Measurements from ENCODE around the gene PPP3CA.
A peak's percentile ranks its signal among the peaks of the same experiment; 100 is the strongest.

PPP3CA gene

GRCh38 chr4:101065346-101065745, 282.0 kb downstream of the PPP3CA start:
- DNase-seq (ENCODE audit: low spot score) (no peak), FAIRE-seq (no peak)

GRCh38 chr4:101064541-101065180, 282.7 kb downstream of the PPP3CA start:
- no peak for FAIRE-seq
- DNase-seq (ENCODE audit: low spot score): no peak

GRCh38 chr4:101055392-101055791, 291.9 kb downstream of the PPP3CA start:
- DNase-seq (ENCODE audit: low spot score) (no peak), FAIRE-seq (no peak)

- DNase-seq (ENCODE audit: low spot score) (no peak), FAIRE-seq (no peak)
Observed at GRCh38 chr4:101050837-101051205, 296.5 kb downstream of the PPP3CA start.

GRCh38 chr4:101050088-101050836, 297.1 kb downstream of the PPP3CA start:
- no peak for DNase-seq (ENCODE audit: low spot score)
- FAIRE-seq: no peak

- no peak for FAIRE-seq
Observed at GRCh38 chr4:101049549-101050001, 297.8 kb downstream of the PPP3CA start.

GRCh38 chr4:101044766-101045165, 302.6 kb downstream of the PPP3CA start:
- FAIRE-seq (no peak), DNase-seq (ENCODE audit: low spot score) (no peak)

More at GRCh38 chr4:101049549-101050001, 297.8 kb downstream of the PPP3CA start:
- DNase-seq (ENCODE audit: low spot score): no peak

GRCh38 chr4:101042847-101043246, 304.5 kb downstream of the PPP3CA start:
- no peak for FAIRE-seq
- DNase-seq (ENCODE audit: low spot score): no peak

GRCh38 chr4:101040776-101041175, 306.6 kb downstream of the PPP3CA start:
- FAIRE-seq (no peak), DNase-seq (ENCODE audit: low spot score) (no peak)

GRCh38 chr4:101039367-101039766, 308.0 kb downstream of the PPP3CA start:
- FAIRE-seq: no peak
- DNase-seq (ENCODE audit: low spot score): no peak

- DNase-seq (ENCODE audit: low spot score) (no peak), FAIRE-seq (no peak)
Observed at GRCh38 chr4:101037938-101038413, 309.4 kb downstream of the PPP3CA start.

- no peak for FAIRE-seq
- peak; percentile 12 for DNase-seq (ENCODE audit: low spot score)
Observed at GRCh38 chr4:101037249-101037648, 310.1 kb downstream of the PPP3CA start.

GRCh38 chr4:101035487-101035886, 311.8 kb downstream of the PPP3CA start:
- FAIRE-seq (no peak), DNase-seq (ENCODE audit: low spot score) (no peak)

GRCh38 chr4:101033986-101034385, 313.3 kb downstream of the PPP3CA start:
- DNase-seq (ENCODE audit: low spot score) (no peak), FAIRE-seq (no peak)

- FAIRE-seq: no peak
- DNase-seq (ENCODE audit: low spot score): no peak
Observed at GRCh38 chr4:101032541-101032940, 314.8 kb downstream of the PPP3CA start.

GRCh38 chr4:101031971-101032370, 315.4 kb downstream of the PPP3CA start:
- DNase-seq (ENCODE audit: low spot score) (no peak), FAIRE-seq (no peak)

- FAIRE-seq: no peak
- no peak for DNase-seq (ENCODE audit: low spot score)
Observed at GRCh38 chr4:101028886-101029285, 318.4 kb downstream of the PPP3CA start.

GRCh38 chr4:101027721-101028120, 319.6 kb downstream of the PPP3CA start:
- no peak for DNase-seq (ENCODE audit: low spot score)
- no peak for FAIRE-seq

GRCh38 chr4:101025755-101026154, 321.6 kb downstream of the PPP3CA start:
- DNase-seq (ENCODE audit: low spot score) (no peak), FAIRE-seq (no peak)

- no peak for DNase-seq (ENCODE audit: low spot score)
- FAIRE-seq: no peak
Observed at GRCh38 chr4:101022151-101023024, 324.9 kb downstream of the PPP3CA start.

- FAIRE-seq (peak; percentile 97), DNase-seq (ENCODE audit: low spot score) (peak; percentile 52)
Observed at GRCh38 chr4:101020956-101021355, 326.4 kb downstream of the PPP3CA start.

GRCh38 chr4:101019941-101020401, 327.4 kb downstream of the PPP3CA start:
- no peak for DNase-seq (ENCODE audit: low spot score)
- FAIRE-seq: no peak
